GM13977 (cell line): ENCODE data around the gene GPBAR1.

Experiments
- DNase-seq: peaks from one replicate; pipeline ENCODE4 v3.0.0; 2012; ENCODE audit warnings: low spot score
- in situ Hi-C: fragments of 300-500 bp; cut with MboI; formaldehyde crosslinking; loops from one replicate; pipeline ENCODE4 v1.12.0; 2022; ENCODE audit warnings: low sequenced_read_pairs, low pct_unique_long_range_greater_than_20kb, mixed read lengths, inconsistent platforms; ENCODE audit not compliant: unreplicated experiment
- TF ChIP-seq, protein P1 (sequence below): IDR thresholded peaks from 2 replicates; pipeline ENCODE4 v1.5.1; 2012; ENCODE audit warnings: mild to moderate bottlenecking, control low read depth; ENCODE audit not compliant: insufficient read depth; ENCODE audit errors: extremely low read depth, missing control alignments

GPBAR1 gene

GRCh38 chr2:218264773-218265561 is 4.2 kb downstream of the GPBAR1 start:
- no peak for DNase-seq
- in situ Hi-C loops, result no loop called here
- TF ChIP-seq, protein P1, sequence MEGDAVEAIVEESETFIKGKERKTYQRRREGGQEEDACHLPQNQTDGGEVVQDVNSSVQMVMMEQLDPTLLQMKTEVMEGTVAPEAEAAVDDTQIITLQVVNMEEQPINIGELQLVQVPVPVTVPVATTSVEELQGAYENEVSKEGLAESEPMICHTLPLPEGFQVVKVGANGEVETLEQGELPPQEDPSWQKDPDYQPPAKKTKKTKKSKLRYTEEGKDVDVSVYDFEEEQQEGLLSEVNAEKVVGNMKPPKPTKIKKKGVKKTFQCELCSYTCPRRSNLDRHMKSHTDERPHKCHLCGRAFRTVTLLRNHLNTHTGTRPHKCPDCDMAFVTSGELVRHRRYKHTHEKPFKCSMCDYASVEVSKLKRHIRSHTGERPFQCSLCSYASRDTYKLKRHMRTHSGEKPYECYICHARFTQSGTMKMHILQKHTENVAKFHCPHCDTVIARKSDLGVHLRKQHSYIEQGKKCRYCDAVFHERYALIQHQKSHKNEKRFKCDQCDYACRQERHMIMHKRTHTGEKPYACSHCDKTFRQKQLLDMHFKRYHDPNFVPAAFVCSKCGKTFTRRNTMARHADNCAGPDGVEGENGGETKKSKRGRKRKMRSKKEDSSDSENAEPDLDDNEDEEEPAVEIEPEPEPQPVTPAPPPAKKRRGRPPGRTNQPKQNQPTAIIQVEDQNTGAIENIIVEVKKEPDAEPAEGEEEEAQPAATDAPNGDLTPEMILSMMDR, result no peak

DNA sequence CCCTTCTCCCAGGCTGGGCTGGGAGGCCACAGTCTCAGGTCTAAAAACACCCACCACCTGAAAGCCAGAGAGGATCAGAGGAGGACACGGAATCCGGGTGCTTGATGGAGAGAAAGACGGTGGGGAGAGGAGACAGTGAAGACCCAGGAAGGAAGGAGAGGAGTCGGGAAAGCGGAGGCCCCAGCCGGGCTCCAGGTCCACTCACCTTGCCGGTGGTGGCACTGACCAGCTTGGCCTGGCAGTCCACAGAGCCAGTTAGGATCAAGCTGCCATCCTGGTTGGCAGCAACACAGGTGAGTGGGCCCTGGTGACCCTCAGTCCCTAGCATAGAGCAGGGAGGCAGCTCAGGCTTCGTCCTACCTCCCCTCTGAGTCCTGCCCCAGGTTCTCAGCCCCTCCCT is 4.8 kb downstream of the GPBAR1 start:
- TF ChIP-seq, protein P1, result no peak
- no peak for DNase-seq
- in situ Hi-C loops, result no loop called here

GRCh38 chr2:218266316-218266979 is 5.6 kb downstream of the GPBAR1 start:
- in situ Hi-C loops, result no loop called here
- TF ChIP-seq, protein P1, result no peak
- no peak for DNase-seq

DNA sequence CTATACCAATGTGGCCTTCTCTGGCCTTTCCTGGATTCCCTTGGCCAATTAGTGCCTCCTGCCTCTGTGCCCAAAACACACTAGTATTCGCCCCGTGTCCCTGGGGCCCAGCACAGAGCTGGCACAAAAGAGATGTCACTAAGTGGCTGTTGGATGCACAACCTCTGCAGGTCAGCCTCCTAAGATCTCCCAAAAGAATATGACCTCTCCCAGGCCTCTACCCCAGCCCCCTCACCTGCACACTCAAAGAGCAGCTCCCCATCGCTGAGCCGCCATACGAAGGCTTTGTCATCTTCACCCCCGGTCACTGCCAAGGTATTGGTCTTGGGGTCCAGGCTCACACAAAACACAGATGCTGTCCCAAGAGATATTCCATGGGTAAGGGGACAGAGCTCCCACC is 6.4 kb downstream of the GPBAR1 start:
- no peak for DNase-seq
- TF ChIP-seq, protein P1, result no peak
- in situ Hi-C loops, result no loop called here

DNA sequence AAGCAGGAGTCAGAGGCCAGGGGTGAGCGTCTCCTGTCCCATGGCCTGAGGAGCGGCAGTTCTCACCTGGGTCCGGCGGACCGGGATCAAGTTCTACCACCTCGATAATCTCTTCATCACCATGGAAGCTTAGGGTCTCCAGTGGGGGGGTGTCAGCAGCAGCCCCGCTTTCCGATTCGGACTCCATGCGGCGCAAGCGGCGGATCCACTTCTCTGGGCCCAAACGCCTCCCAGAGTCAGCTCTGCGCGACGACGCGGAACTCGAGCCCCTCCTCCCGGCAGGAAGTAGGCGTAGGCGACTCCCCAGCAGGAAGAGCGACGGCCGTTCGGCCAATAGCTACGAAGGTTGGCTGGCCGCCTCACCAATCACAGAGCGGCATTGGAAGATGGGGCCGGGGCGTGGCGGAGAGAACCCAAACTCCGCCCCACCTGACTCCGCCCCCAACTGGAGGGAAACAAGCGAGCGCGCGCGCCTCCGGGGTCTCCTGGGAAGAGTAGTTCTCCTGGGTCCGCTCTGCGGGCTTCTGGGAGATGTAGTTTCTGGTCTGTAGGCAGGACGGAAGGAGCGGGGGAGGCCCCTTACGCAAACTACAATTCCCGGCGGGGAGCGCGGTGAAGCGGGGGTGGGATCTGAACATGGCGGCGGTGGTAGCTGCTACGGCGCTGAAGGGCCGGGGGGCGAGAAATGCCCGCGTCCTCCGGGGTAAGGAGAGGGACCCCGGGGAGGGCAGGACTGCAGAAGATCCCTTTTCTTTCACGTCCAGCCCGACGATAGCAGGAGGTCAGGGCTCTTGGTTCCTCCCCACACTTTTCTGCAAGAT is 9.3 kb downstream of the GPBAR1 start, which contains the start of the genes AAMP and PNKD:
TSS of gene AAMP (minus strand) at position 238 of the 821 bp plus-strand sequence. CDS start at position 187, 51 bp downstream.
TSS of gene PNKD (plus strand) at position 620 of the 821 bp plus-strand sequence. CDS start at position 637, 17 bp downstream.
- TF ChIP-seq, protein P1, result no peak
- in situ Hi-C loops, result no loop called here
- peak; percentile 98 for DNase-seq
